ENCODE results near the gene MIER1.
A peak's percentile ranks its signal among the peaks of the same experiment; 100 is the strongest.
"Not testable (repeated sequence)": the region's sequence is repeated elsewhere in the genome, so short reads cannot be mapped to it uniquely, and the experiment has no call there.

MIER1 gene

GRCh38 chr1:66924756-66925557 is at the start of gene MIER1, which contains the start of gene DNAI4:
TSS of gene MIER1 (plus strand) at chr1:66924990. CDS start at chr1:66925029, 39 bp downstream.
TSS of gene DNAI4 (minus strand) at chr1:66924856. CDS start at chr1:66924831, 25 bp downstream.
- peak; percentile 99 for DNase-seq

GRCh38 chr1:66876664-66877063 is 48.1 kb upstream of the MIER1 start:
- no peak for DNase-seq

- no peak for DNase-seq
Observed at GRCh38 chr1:66889030-66889429, 35.8 kb upstream of the MIER1 start.

- no peak for DNase-seq
Observed at GRCh38 chr1:66890621-66891020, 34.2 kb upstream of the MIER1 start.

- no peak for DNase-seq
Observed at GRCh38 chr1:66893712-66894111, 31.1 kb upstream of the MIER1 start.

GRCh38 chr1:66915203-66915602 is 9.6 kb upstream of the MIER1 start:
- not testable (repeated sequence) for DNase-seq

- no peak for DNase-seq
Observed at GRCh38 chr1:66916320-66916719, 8.5 kb upstream of the MIER1 start.

GRCh38 chr1:66917476-66917875 is 7.3 kb upstream of the MIER1 start:
- DNase-seq, result no peak

- DNase-seq, result no peak
Observed at GRCh38 chr1:66919063-66919462, 5.7 kb upstream of the MIER1 start.

- DNase-seq, result no peak
Observed at GRCh38 chr1:66919828-66920227, 5.0 kb upstream of the MIER1 start.

GRCh38 chr1:66920543-66920942 is 4.2 kb upstream of the MIER1 start:
- no peak for DNase-seq

GRCh38 chr1:66925558-66925910 is 744 bp downstream of the MIER1 start:
- DNase-seq, result no peak

GRCh38 chr1:66925944-66926343 is 1.2 kb downstream of the MIER1 start:
- peak; percentile 46 for DNase-seq

- no peak for DNase-seq
Observed at GRCh38 chr1:66927528-66927927, 2.7 kb downstream of the MIER1 start.

GRCh38 chr1:66929146-66929688 is 4.4 kb downstream of the MIER1 start:
- no peak for DNase-seq

- DNase-seq, result no peak
Observed at GRCh38 chr1:66929691-66929998, 4.9 kb downstream of the MIER1 start.

GRCh38 chr1:66929999-66930822 is 5.4 kb downstream of the MIER1 start:
- peak; percentile 96 for DNase-seq

GRCh38 chr1:66930823-66931174 is 6.0 kb downstream of the MIER1 start:
- DNase-seq, result no peak

- DNase-seq, result no peak
Observed at GRCh38 chr1:66931590-66931989, 6.8 kb downstream of the MIER1 start.

GRCh38 chr1:66932291-66932690 is 7.5 kb downstream of the MIER1 start:
- DNase-seq, result no peak

- DNase-seq, result no peak
Observed at GRCh38 chr1:66933887-66934700, 9.3 kb downstream of the MIER1 start.

GRCh38 chr1:66937529-66938234 is 12.9 kb downstream of the MIER1 start:
- DNase-seq, result no peak

GRCh38 chr1:66938613-66939012 is 13.8 kb downstream of the MIER1 start:
- peak; percentile 67 for DNase-seq
